ENCODE results near the gene U2AF2. TPM values are rescaled to one million over a fixed set of nuclear protein-coding genes. Genes with fewer than 3 reads are reported as not detected.

Gene U2AF2
- total RNA-seq, 1 experiment from 2014 or later = 545 TPM

GRCh38 chr19:55642153-55643002 lies 12.5 kb upstream of the U2AF2 start:
- TF ChIP-seq TCF7L2 (IDR thresholded peaks at IDR 0.05; ENCODE audit: low read depth, low read length) (peak; percentile 70; the same call in 1 of the 2 replicates), SIN3A (IDR thresholded peaks at IDR 0.05; ENCODE audit: borderline replicate concordance, insufficient read depth, low read depth, low read length) (no peak; the same call in 1 of the 2 replicates), POLR2AphosphoS5 (IDR thresholded peaks at IDR 0.05; ENCODE audit: low read depth, low read length) (peak; percentile 67; the same call in 1 of the 2 replicates)
- TF ChIP-seq, protein P1, sequence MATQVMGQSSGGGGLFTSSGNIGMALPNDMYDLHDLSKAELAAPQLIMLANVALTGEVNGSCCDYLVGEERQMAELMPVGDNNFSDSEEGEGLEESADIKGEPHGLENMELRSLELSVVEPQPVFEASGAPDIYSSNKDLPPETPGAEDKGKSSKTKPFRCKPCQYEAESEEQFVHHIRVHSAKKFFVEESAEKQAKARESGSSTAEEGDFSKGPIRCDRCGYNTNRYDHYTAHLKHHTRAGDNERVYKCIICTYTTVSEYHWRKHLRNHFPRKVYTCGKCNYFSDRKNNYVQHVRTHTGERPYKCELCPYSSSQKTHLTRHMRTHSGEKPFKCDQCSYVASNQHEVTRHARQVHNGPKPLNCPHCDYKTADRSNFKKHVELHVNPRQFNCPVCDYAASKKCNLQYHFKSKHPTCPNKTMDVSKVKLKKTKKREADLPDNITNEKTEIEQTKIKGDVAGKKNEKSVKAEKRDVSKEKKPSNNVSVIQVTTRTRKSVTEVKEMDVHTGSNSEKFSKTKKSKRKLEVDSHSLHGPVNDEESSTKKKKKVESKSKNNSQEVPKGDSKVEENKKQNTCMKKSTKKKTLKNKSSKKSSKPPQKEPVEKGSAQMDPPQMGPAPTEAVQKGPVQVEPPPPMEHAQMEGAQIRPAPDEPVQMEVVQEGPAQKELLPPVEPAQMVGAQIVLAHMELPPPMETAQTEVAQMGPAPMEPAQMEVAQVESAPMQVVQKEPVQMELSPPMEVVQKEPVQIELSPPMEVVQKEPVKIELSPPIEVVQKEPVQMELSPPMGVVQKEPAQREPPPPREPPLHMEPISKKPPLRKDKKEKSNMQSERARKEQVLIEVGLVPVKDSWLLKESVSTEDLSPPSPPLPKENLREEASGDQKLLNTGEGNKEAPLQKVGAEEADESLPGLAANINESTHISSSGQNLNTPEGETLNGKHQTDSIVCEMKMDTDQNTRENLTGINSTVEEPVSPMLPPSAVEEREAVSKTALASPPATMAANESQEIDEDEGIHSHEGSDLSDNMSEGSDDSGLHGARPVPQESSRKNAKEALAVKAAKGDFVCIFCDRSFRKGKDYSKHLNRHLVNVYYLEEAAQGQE (IDR thresholded peaks at IDR 0.05; ENCODE audit: insufficient read depth in 1 of 2, low read depth in 2 of 2, low read length in 1 of 2) = peak in 1 of 2 experiments; percentile 72; a peak in 1 of 4 replicates
- TF ChIP-seq, protein P2, sequence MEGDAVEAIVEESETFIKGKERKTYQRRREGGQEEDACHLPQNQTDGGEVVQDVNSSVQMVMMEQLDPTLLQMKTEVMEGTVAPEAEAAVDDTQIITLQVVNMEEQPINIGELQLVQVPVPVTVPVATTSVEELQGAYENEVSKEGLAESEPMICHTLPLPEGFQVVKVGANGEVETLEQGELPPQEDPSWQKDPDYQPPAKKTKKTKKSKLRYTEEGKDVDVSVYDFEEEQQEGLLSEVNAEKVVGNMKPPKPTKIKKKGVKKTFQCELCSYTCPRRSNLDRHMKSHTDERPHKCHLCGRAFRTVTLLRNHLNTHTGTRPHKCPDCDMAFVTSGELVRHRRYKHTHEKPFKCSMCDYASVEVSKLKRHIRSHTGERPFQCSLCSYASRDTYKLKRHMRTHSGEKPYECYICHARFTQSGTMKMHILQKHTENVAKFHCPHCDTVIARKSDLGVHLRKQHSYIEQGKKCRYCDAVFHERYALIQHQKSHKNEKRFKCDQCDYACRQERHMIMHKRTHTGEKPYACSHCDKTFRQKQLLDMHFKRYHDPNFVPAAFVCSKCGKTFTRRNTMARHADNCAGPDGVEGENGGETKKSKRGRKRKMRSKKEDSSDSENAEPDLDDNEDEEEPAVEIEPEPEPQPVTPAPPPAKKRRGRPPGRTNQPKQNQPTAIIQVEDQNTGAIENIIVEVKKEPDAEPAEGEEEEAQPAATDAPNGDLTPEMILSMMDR (IDR thresholded peaks at IDR 0.05) = no peak
- Histone ChIP-seq H3K4me1 (ENCODE audit: control insufficient read depth, insufficient read depth, low read length) (peaks cover 41% of the 10 kb centered on the region), H3K4me3 (ENCODE audit: low read depth in 2 of 2, low read length in 2 of 2) (peak overlapping the region; percentile 63 to 93), H3K9me3 (ENCODE audit: control insufficient read depth, insufficient read depth, low read depth, low read length) (no peaks in the 10 kb centered on the region), H3K36me3 (ENCODE audit: control insufficient read depth, insufficient read depth, low read length) (peaks cover 13% of the 10 kb centered on the region), H3K27ac (ENCODE audit: low read length) (peak overlapping the region; percentile 92), H3K27me3 (ENCODE audit: control insufficient read depth, insufficient read depth, low read length) (no peaks in the 10 kb centered on the region)
- peak; percentile 20 for ATAC-seq
- no peak for DNase-seq (ENCODE audit: low read depth, low spot score)
- intact Hi-C loops (cut with micrococcal nuclease; ENCODE audit: unreplicated experiment) = no loop called here
- POLR2A ChIA-PET = no interaction called here
- CTCF ChIA-PET = no interaction called here
- in situ Hi-C loops (cut with HindIII; ENCODE audit: low pct_unique_long_range_greater_than_20kb, low sequenced_read_pairs) = no loop called here
- BruUV-seq (replicated peaks) = TSS peak; percentile 60

DNA sequence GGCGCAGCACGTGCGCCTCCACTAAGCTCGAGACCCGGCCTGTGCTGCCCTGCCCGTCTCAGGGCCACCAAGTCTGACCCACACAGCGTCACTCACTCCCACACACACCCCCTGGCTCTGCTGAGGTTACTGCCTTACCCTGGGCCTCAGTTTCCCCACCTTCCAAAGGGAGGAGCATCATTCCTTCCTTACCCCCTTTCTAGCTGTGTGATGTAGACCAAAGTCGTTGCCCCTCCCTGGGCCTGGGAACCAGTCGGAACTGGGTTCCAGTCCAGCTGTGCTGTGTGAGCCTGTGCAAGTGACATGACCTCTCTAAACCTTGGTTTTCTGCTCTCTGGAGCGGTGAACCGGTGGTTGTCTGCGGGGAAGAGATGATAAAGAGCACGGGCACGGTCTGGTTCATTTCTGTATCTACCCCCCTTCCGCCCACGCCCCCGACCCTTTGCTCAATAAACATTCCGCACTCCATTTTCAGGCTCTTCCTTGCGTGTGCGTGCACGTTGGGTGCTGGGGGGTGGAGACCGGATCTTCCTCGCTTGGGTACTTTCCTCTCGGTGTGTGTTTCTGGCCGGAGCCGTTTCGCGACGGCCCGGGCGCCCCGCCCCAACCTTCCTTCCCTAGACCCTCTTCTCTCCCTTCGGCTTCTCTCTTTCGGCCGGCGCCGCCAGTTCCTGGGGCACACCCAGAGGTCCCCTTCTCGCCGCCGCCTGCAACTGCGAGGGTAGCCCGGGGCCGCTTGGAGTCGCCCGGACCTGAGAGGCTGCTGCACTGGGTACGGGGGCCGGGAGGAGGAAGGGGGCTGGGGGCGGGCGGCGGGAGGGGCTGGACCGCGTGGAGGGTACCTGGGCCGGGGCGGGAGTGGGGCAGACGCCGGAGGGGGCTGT lies 11.6 kb upstream of the U2AF2 start, which contains the start of gene ZNF581:
Gene ZNF581 (plus strand): TSS at position 647 of the 884 bp plus-strand sequence. CDS start 923 bp downstream, outside the sequence.
- intact Hi-C loops (cut with micrococcal nuclease; ENCODE audit: unreplicated experiment) = no loop called here
- peaks cover 43% of the 10 kb centered on the region for H3K4me1 ChIP-seq (ENCODE audit: control insufficient read depth, insufficient read depth, low read length)

More for the DNA sequence above, 11.6 kb upstream of the U2AF2 start, which contains the start of gene ZNF581:
- 0 out of 2 replicates have a peak, but pooled peaks have one; percentile 30 for TF ChIP-seq TCF7L2 (IDR thresholded peaks at IDR 0.05; ENCODE audit: low read depth, low read length)
- TF ChIP-seq, protein P2 (IDR thresholded peaks at IDR 0.05) = no peak
- peak; percentile 92 for TF ChIP-seq POLR2AphosphoS5 (IDR thresholded peaks at IDR 0.05; ENCODE audit: low read depth, low read length)
- TF ChIP-seq SIN3A (IDR thresholded peaks at IDR 0.05; ENCODE audit: borderline replicate concordance, insufficient read depth, low read depth, low read length) = peak; percentile 82
- TF ChIP-seq, protein P1 (IDR thresholded peaks at IDR 0.05; ENCODE audit: insufficient read depth in 1 of 2, low read depth in 2 of 2, low read length in 1 of 2) = no peak
- Histone ChIP-seq H3K27me3 (ENCODE audit: control insufficient read depth, insufficient read depth, low read length) (no peaks in the 10 kb centered on the region), H3K4me3 (ENCODE audit: low read depth in 2 of 2, low read length in 2 of 2) (peak within 1 kb of the TSS; percentile 63 to 93), H3K36me3 (ENCODE audit: control insufficient read depth, insufficient read depth, low read length) (peaks cover 13% of the 10 kb centered on the region), H3K9me3 (ENCODE audit: control insufficient read depth, insufficient read depth, low read depth, low read length) (no peaks in the 10 kb centered on the region), H3K27ac (ENCODE audit: low read length) (peak within 1 kb of the TSS; percentile 96)
- no TSS peak for BruUV-seq (replicated peaks)
- CTCF ChIA-PET = no interaction called here
- in situ Hi-C loops (cut with HindIII; ENCODE audit: low pct_unique_long_range_greater_than_20kb, low sequenced_read_pairs) = no loop called here
- POLR2A ChIA-PET = interaction anchor here (0.6 kb wide), 1 partner anchor 9 kb away, joined by 6 read pairs; no protein-coding TSS in a partner anchor
- DNase-seq (ENCODE audit: low read depth, low spot score) (no peak), ATAC-seq (peak; percentile 55)
